HepG2 (cell line): ENCODE data around the gene CAPN12. TPM values are rescaled to one million over a fixed set of nuclear protein-coding genes. Genes with fewer than 3 reads are reported as not detected.

Experiments used
- ATAC-seq: fragments of 200-7000 bp; cut with Tn5 transposase; 3 replicates; pipeline ENCODE4 v1.9.1; 2020; ENCODE audit warnings: mild to moderate bottlenecking, moderate library complexity
- BruUV-seq: library from RNA; stranded (reverse); fragments of 400-500 nt; replicated peaks from 2 replicates; lab custom pipeline; 2021; lab: Mats Ljungman, UMichigan
- CTCF ChIA-PET: fragments of 300-600 bp; formaldehyde crosslinking; extraction: SDS; loops from one replicate; lab custom pipeline; 2021; ENCODE audit warnings: low total read pairs, inconsistent platforms, low intra/inter-chr PET ratio; lab: Yijun Ruan, JAX
- POLR2A ChIA-PET: fragments of 350-600 bp; sonication (Branson Sonifier 250); formaldehyde crosslinking; loops from one replicate; lab custom pipeline; 2020; ENCODE audit warnings: antibody characterized with exemption, inconsistent platforms; lab: Yijun Ruan, JAX
- DNase-seq: peaks from one replicate; pipeline ENCODE4 v3.0.0-alpha.2; 2015; ENCODE audit warnings: low spot score
- FAIRE-seq: peaks from 3 replicates; lab custom pipeline; 2011; peaks lifted over from hg19 to GRCh38; lab: Jason Lieb, UNC
- H2AFZ ChIP-seq: one replicate; pipeline ENCODE4 v1.6.1; 2011; ENCODE audit warnings: low read length, inconsistent platforms
- H3K27ac ChIP-seq: fragments of 300-600 bp; 3 replicates; pipeline ENCODE4 v1.8.0; 2011; ENCODE audit warnings: mixed run types, mild to moderate bottlenecking, mixed read lengths, low read length, inconsistent platforms; ENCODE audit not compliant: insufficient read depth; ENCODE audit errors: extremely low read length
- H3K27me3 ChIP-seq, 2 experiments: fragments of 200-600 bp in 1 of 2; 2 replicates in 1 of 2; 3 replicates in 1 of 2; pipeline versions ENCODE4 v1.6.0 to v1.8.0; 2011; ENCODE audit warnings: low read length in 2 of 2, mild to moderate bottlenecking in 2 of 2, moderate library complexity in 2 of 2, inconsistent platforms in 1 of 2; ENCODE audit not compliant: insufficient read depth in 2 of 2, control insufficient read depth in 1 of 2
- H3K36me3 ChIP-seq, 2 experiments: fragments of 200-600 bp in 1 of 2; replicated peaks in 1 of 2; 2 replicates in 1 of 2; 3 replicates in 1 of 2; pipeline versions ENCODE4 v1.5.1 to v1.8.0; 2011; ENCODE audit warnings: low read length in 2 of 2, inconsistent platforms in 1 of 2; ENCODE audit not compliant: insufficient read depth in 2 of 2, control insufficient read depth in 1 of 2
- H3K4me1 ChIP-seq: 2 replicates; pipeline ENCODE4 v1.5.1; 2012; ENCODE audit warnings: low read length, inconsistent platforms; ENCODE audit not compliant: insufficient read depth
- H3K4me2 ChIP-seq: 2 replicates; pipeline ENCODE4 v1.6.0; 2011; ENCODE audit warnings: low read depth, low read length, inconsistent platforms
- H3K4me3 ChIP-seq, 3 experiments: fragments of 200-600 bp in 1 of 3; sonication (generic), shearing (Covaris generic) in 1 of 3; replicated peaks in 1 of 3; 2 replicates each; pipeline ENCODE4 v1.5.1; 2011 to 2016; ENCODE audit warnings: low read length in 3 of 3, inconsistent platforms in 2 of 3, low read depth in 2 of 3, mild to moderate bottlenecking in 2 of 3, control low read depth in 1 of 3, mixed read lengths in 1 of 3; ENCODE audit not compliant: insufficient read depth in 1 of 3
- H3K79me2 ChIP-seq: one replicate; pipeline ENCODE4 v1.6.1; 2011; ENCODE audit warnings: low read length, inconsistent platforms; ENCODE audit not compliant: insufficient read depth
- H3K9ac ChIP-seq: 2 replicates; pipeline ENCODE4 v1.6.0; 2011; ENCODE audit warnings: mild to moderate bottlenecking, low read depth, low read length, inconsistent platforms; ENCODE audit not compliant: insufficient read depth
- H3K9me3 ChIP-seq: 2 replicates; pipeline ENCODE4 v1.5.1; 2012; ENCODE audit warnings: mild to moderate bottlenecking, low read length
- H4K20me1 ChIP-seq: 2 replicates; pipeline ENCODE4 v1.6.0; 2011; ENCODE audit warnings: inconsistent platforms, mild to moderate bottlenecking, low read length, moderate library complexity; ENCODE audit not compliant: insufficient read depth
- AGO2 ChIP-seq: fragments of 200-400 bp; formaldehyde crosslinking; optimal IDR thresholded peaks from 2 replicates; pipeline ENCODE3; 2017; ENCODE audit warnings: mild to moderate bottlenecking, low read depth, low read length, moderate library complexity
- CREBL2 ChIP-seq: sonication (generic); formaldehyde crosslinking; IDR thresholded peaks from 2 replicates; pipeline ENCODE4 v1.8.1; 2023; ENCODE audit warnings: missing genetic modification reagents, mild to moderate bottlenecking, borderline replicate concordance
- GATA4 ChIP-seq: sonication (generic); IDR thresholded peaks from 2 replicates; pipeline ENCODE4 v1.6.1; 2016; ENCODE audit warnings: antibody characterized with exemption, low read depth, borderline replicate concordance
- GLI4 ChIP-seq: sonication (generic); formaldehyde crosslinking; IDR thresholded peaks from 2 replicates; pipeline ENCODE4 v1.5.1; 2020; ENCODE audit warnings: missing genetic modification reagents, mild to moderate bottlenecking, moderate library complexity, borderline replicate concordance
- HNRNPL ChIP-seq: fragments of 200-400 bp; formaldehyde crosslinking; IDR thresholded peaks from 2 replicates; pipeline ENCODE4 v1.6.1; 2017; ENCODE audit warnings: mild to moderate bottlenecking, low read depth, low read length
- KDM3A ChIP-seq: IDR thresholded peaks from 2 replicates; pipeline ENCODE4 v1.6.1; 2018; ENCODE audit warnings: low read depth, missing compliant biosample characterization
- POLR2AphosphoS5 ChIP-seq: IDR thresholded peaks from 2 replicates; pipeline ENCODE4 v1.6.1; 2012; ENCODE audit warnings: low read depth, low read length
- RBM22 ChIP-seq: fragments of 200-400 bp; formaldehyde crosslinking; optimal IDR thresholded peaks from 2 replicates; pipeline ENCODE3; 2017; ENCODE audit warnings: mild to moderate bottlenecking, low read length, moderate library complexity
- SSRP1 ChIP-seq: IDR thresholded peaks from 2 replicates; pipeline ENCODE4 v1.6.1; 2016; ENCODE audit warnings: control low read depth
- ZC3H13 ChIP-seq: sonication (generic); formaldehyde crosslinking; IDR thresholded peaks from 2 replicates; pipeline ENCODE4 v1.8.1; 2023; ENCODE audit warnings: mild to moderate bottlenecking, missing genetic modification reagents, moderate library complexity
- ZFP36L2 ChIP-seq: sonication (generic); formaldehyde crosslinking; IDR thresholded peaks from 2 replicates; pipeline ENCODE4 v1.4.0; 2020; ENCODE audit warnings: missing genetic modification reagents
- ZNF260 ChIP-seq: sonication (generic); formaldehyde crosslinking; IDR thresholded peaks from 2 replicates; pipeline ENCODE4 v1.4.0; 2020; ENCODE audit warnings: missing genetic modification reagents, low read depth, mild to moderate bottlenecking, borderline replicate concordance
- ZNF644 ChIP-seq: IDR thresholded peaks from 2 replicates; pipeline ENCODE4 v1.6.1; 2016; ENCODE audit warnings: low read depth
- whole genome bisulfite sequencing: methylation state at CpG from one replicate; pipeline ENCODE4 v1.1.6; 2017; ENCODE audit warnings: low lambda C conversion rate; 5-methylcytosine and 5-hydroxymethylcytosine counted together
- in situ Hi-C: cut with HindIII; loops from 2 replicates; pipeline ENCODE4 v1.10.0; 2017; ENCODE audit warnings: low pct_unique_long_range_greater_than_20kb; ENCODE audit not compliant: extremely low pct_ligation_motif_present
- intact Hi-C: fragments of 100-400 bp; cut with micrococcal nuclease; formaldehyde crosslinking; loops from one replicate; pipeline ENCODE4 v1.10.0; 2022; ENCODE audit not compliant: unreplicated experiment
- polyA plus RNA-seq, 8 experiments: library from polyadenylated mRNA; depleted of rRNA in 3 of 8; stranded (reverse) in 7 of 8; unstranded in 1 of 8; fragments of >200 nt; fragmentation: Illumina TruSeq in 4 of 8; extraction: Trizol in 4 of 8; gene quantifications; 2 replicates each; pipeline versions ENCODE4 v1.2.1 to v1.2.3, GENCODE V29; 2011 to 2016; ENCODE audit warnings: low read depth in 4 of 8, missing spikeins in 1 of 8, mixed read lengths in 1 of 8; ENCODE audit not compliant: insufficient read depth in 1 of 8
- total RNA-seq, 5 experiments: library from RNA; depleted of rRNA; stranded (reverse); fragments of >200 nt; fragmentation: Illumina TruSeq; extraction: Trizol; gene quantifications; 2 replicates each; pipeline ENCODE4 v1.2.3, GENCODE V29; 2016; ENCODE audit warnings: low read depth in 1 of 5

CAPN12 gene
- total and polyA plus RNA-seq, 2 of the 13 experiments (the other 11 are each of a cell fraction or from before 2014, with no cell fraction given): 1.6 to 13.6 TPM

DNA sequence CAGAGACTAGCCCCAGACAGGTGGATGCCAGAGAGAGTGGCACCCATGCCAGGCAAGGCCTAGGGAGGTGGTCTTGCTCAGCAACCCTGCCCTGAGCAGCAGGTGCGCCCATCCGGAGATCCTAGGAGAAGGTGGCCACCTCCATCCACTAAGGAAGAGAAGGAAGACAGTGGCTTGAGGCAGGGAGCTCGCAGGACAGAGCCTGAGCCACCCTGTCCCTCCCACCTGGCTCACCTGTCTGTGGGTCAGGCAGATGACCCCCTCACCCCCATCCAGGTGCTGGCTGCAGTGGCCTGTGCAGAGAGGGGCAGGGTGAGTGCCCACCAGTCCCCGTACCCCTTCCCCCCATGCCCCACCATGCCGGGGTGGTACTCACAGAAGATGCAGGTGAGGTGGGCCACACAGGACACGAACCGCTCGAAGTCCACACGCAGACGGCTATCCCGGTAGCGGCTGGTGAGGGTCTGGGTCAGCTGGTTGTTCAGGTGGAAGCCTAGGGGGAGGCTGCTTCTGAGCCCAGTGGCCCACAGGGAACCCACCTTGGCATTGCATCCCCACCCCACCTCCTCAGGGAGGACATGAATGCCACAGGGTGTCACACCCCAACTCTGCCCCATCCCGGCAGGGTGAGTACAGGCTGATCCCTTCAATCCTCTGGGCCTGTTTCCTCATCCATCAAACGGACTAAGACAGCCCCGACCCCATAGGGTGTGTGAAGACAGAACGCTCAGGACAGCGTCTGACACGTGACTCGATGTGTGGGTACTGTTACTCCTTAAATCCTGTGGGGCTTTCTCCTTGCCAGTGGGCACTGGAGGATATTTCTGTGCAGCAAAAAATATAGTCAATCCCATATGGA lies 13.3 kb downstream of the CAPN12 start (continued):
- TF ChIP-seq AGO2 (peak; percentile 95), ZNF644 (CRISPR knock-in tag) (no peak), ZFP36L2 (CRISPR knock-in tag) (no peak), GLI4 (CRISPR knock-in tag) (no peak), ZNF260 (CRISPR knock-in tag) (no peak), POLR2AphosphoS5 (peak; percentile 41), ZC3H13 (CRISPR knock-in tag) (no peak)

GRCh38 chr19:38730470-38730730 lies 13.9 kb downstream of the CAPN12 start:
- Histone ChIP-seq H2AFZ (no peak overlapping the region), H3K4me3 (no peak overlapping the region), H3K27ac (no peak overlapping the region), H3K4me1 (peaks cover 21% of the 10 kb centered on the region), H3K4me2 (no peak overlapping the region), H3K36me3 (peaks cover 17 to 39% of the 10 kb centered on the region in 2 experiments; a peak in 4 of 5 replicates), H3K9ac (no peak overlapping the region), H4K20me1 (no peaks in the 10 kb centered on the region), H3K9me3 (no peaks in the 10 kb centered on the region), H3K79me2 (no peaks in the 10 kb centered on the region), H3K27me3 (no peaks in the 10 kb centered on the region)
- CTCF ChIA-PET: interaction anchor here (0.8 to 1.2 kb wide), 2 partner anchors 76 to 157 kb away, joined by 3 to 5 read pairs; no protein-coding TSS in a partner anchor
- no peak for FAIRE-seq
- POLR2A ChIA-PET: no interaction called here
- in situ Hi-C loops: loop anchor here (25.0 kb wide), 1 partner anchor 182 kb away; the partner anchor contains the start of gene CCER2
- peak; percentile 32; the same call in 1 of the 2 replicates for TF ChIP-seq SSRP1 (CRISPR knock-in tag)
- TF ChIP-seq RBM22: peak; percentile 97
- TF ChIP-seq CREBL2 (CRISPR knock-in tag): no peak
- no peak for TF ChIP-seq KDM3A
- 0 out of 2 replicates have a peak, but pooled peaks have one; percentile 17 for TF ChIP-seq HNRNPL
- TF ChIP-seq GATA4: no peak
- no peak for ATAC-seq
- 99% methylated on average over 7 of the region's 7 CpGs for WGBS
- no TSS peak for BruUV-seq
- intact Hi-C loops: loop anchor here (5.0 kb wide), 2 partner anchors 102 to 202 kb away; partner anchors contain the start of genes ECH1, MRPS12 and SARS2
- DNase-seq: no peak
